GM18511 (cell line): ENCODE data around the gene PALLD.

Experiments
- ATAC-seq: cut with Tn5 transposase; IDR thresholded peaks from one replicate; pipeline ENCODE4 v1.9.1; 2021; ENCODE audit warnings: mild to moderate bottlenecking, moderate library complexity; ENCODE audit not compliant: unreplicated experiment

The PALLD gene

GRCh38 chr4:168880072-168880675 is 383.3 kb downstream of the PALLD start:
- ATAC-seq = no peak

GRCh38 chr4:168880811-168881595 is 384.2 kb downstream of the PALLD start:
- peak; percentile 69 for ATAC-seq

- ATAC-seq = peak; percentile 1
Measured at GRCh38 chr4:168881781-168882420, 385.0 kb downstream of the PALLD start.

- ATAC-seq = no peak
Measured at GRCh38 chr4:168882650-168883233, 385.9 kb downstream of the PALLD start.

GRCh38 chr4:168883513-168883912 is 386.7 kb downstream of the PALLD start:
- no peak for ATAC-seq

GRCh38 chr4:168884251-168885124 is 387.6 kb downstream of the PALLD start:
- no peak for ATAC-seq

GRCh38 chr4:168885400-168885799 is 388.5 kb downstream of the PALLD start:
- ATAC-seq = no peak

- no peak for ATAC-seq
Measured at GRCh38 chr4:168886351-168886750, 389.5 kb downstream of the PALLD start.

GRCh38 chr4:168887809-168888208 is 391.0 kb downstream of the PALLD start:
- no peak for ATAC-seq

GRCh38 chr4:168888715-168889215 is 391.9 kb downstream of the PALLD start:
- ATAC-seq = no peak

GRCh38 chr4:168891086-168891485 is 394.2 kb downstream of the PALLD start:
- ATAC-seq = no peak

- no peak for ATAC-seq
Measured at GRCh38 chr4:168891688-168892087, 394.8 kb downstream of the PALLD start.

- ATAC-seq = no peak
Measured at GRCh38 chr4:168892475-168892874, 395.6 kb downstream of the PALLD start.

- no peak for ATAC-seq
Measured at GRCh38 chr4:168893205-168893604, 396.4 kb downstream of the PALLD start.

- no peak for ATAC-seq
Measured at GRCh38 chr4:168893807-168894206, 397.0 kb downstream of the PALLD start.

- ATAC-seq = no peak
Measured at GRCh38 chr4:168900080-168900479, 403.2 kb downstream of the PALLD start.

GRCh38 chr4:168907119-168907698 is 410.4 kb downstream of the PALLD start:
- ATAC-seq = no peak

- no peak for ATAC-seq
Measured at GRCh38 chr4:168908093-168908492, 411.2 kb downstream of the PALLD start.

- no peak for ATAC-seq
Measured at GRCh38 chr4:168908851-168909273, 412.0 kb downstream of the PALLD start.

- ATAC-seq = no peak
Measured at GRCh38 chr4:168914095-168914494, 417.2 kb downstream of the PALLD start.
